Suprapubic skin (tissue), 4 donors: ENCODE results near the gene GATAD2A. TPM values are rescaled to one million over a fixed set of nuclear protein-coding genes. Genes with fewer than 3 reads are reported as not detected.

ENCODE experiments used
- DNase-seq, 2 donors: peaks; one replicate each; pipeline ENCODE4 v3.0.0-alpha.2; 2019; ENCODE audit warnings: low spot score in 2 of 2
- H3K27ac ChIP-seq: fragments of 200-600 bp; sonication (generic); one replicate; pipeline ENCODE4 v1.5.1; 2019
- H3K27me3 ChIP-seq: fragments of 200-600 bp; sonication (generic); one replicate; pipeline ENCODE4 v1.5.1; 2019
- H3K36me3 ChIP-seq: fragments of 200-600 bp; sonication (generic); one replicate; pipeline ENCODE4 v1.5.1; 2019
- H3K4me1 ChIP-seq: fragments of 200-600 bp; sonication (generic); one replicate; pipeline ENCODE4 v1.5.1; 2019
- H3K4me3 ChIP-seq: fragments of 200-600 bp; sonication (generic); one replicate; pipeline ENCODE4 v1.5.1; 2019; ENCODE audit warnings: mild to moderate bottlenecking
- H3K9me3 ChIP-seq: fragments of 200-600 bp; sonication (generic); one replicate; pipeline ENCODE4 v1.5.1; 2019
- EP300 ChIP-seq: sonication (generic); formaldehyde crosslinking; IDR thresholded peaks from one replicate; pipeline ENCODE4 v1.6.1; 2017; ENCODE audit warnings: antibody characterized with exemption
- POLR2A ChIP-seq, 2 donors: fragments of 450-650 bp; IDR thresholded peaks; one replicate each; pipeline ENCODE4 v1.6.1; 2017; ENCODE audit warnings: antibody characterized with exemption in 2 of 2, mild to moderate bottlenecking in 2 of 2, moderate library complexity in 2 of 2
- POLR2AphosphoS5 ChIP-seq, 3 donors: sonication (generic); formaldehyde crosslinking; IDR thresholded peaks; one replicate each; pipeline ENCODE4 v1.6.1; 2017; ENCODE audit warnings: antibody characterized with exemption in 3 of 3
- WGBS: methylation state at CpG from one replicate; pipeline ENCODE4 v1.1.5; 2018; 5-methylcytosine and 5-hydroxymethylcytosine counted together
- total RNA-seq, 4 donors: library from RNA; depleted of rRNA; stranded (reverse); fragments of >200 nt; gene quantifications; one replicate each; pipeline ENCODE4 v1.1.0, GENCODE V29; 2016
- TF ChIP-seq, protein P1 (sequence below), 2 donors: fragments of 200-600 bp in 1 of 2; fragments of 450-650 bp in 1 of 2; sonication (generic) in 1 of 2; IDR thresholded peaks; one replicate each; pipeline ENCODE4 v1.5.1; 2016 to 2019; ENCODE audit warnings: antibody characterized with exemption in 2 of 2, mild to moderate bottlenecking in 1 of 2, moderate library complexity in 1 of 2

GATAD2A gene
- total RNA-seq, 4 donors from 2014 or later: 83.1 to 88.8 (median 86.4) TPM

DNA sequence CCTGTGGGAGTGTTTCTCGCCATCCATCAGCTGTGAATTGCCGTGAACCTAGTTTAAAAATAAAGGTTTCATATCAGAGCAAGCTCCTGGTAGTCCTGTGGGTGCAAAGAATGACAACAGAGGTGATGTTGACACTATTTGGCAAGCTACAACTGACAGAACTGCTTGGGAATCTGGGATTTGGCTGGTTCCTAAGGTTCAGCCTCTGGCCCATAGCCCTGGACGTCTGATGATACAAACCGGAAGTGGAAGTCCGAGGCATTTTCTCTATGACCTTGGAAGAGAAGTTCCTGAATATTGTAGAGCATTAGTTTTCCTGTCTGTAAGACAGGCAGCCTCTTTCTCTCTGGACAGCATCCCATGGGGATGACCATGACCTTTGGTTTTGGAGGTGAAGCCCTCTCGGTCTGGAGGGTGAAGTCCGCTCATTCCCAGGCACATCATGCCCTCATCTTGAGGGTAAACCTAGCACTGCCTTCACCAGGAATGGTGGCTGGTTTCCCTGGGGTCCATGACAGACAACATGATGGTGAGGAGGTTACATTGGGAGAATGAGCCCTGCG lies 29.1 kb downstream of the GATAD2A start:
- TF ChIP-seq, protein P1, sequence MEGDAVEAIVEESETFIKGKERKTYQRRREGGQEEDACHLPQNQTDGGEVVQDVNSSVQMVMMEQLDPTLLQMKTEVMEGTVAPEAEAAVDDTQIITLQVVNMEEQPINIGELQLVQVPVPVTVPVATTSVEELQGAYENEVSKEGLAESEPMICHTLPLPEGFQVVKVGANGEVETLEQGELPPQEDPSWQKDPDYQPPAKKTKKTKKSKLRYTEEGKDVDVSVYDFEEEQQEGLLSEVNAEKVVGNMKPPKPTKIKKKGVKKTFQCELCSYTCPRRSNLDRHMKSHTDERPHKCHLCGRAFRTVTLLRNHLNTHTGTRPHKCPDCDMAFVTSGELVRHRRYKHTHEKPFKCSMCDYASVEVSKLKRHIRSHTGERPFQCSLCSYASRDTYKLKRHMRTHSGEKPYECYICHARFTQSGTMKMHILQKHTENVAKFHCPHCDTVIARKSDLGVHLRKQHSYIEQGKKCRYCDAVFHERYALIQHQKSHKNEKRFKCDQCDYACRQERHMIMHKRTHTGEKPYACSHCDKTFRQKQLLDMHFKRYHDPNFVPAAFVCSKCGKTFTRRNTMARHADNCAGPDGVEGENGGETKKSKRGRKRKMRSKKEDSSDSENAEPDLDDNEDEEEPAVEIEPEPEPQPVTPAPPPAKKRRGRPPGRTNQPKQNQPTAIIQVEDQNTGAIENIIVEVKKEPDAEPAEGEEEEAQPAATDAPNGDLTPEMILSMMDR (IDR thresholded peaks at IDR 0.05): no peak
- TF ChIP-seq POLR2AphosphoS5 (IDR thresholded peaks at IDR 0.05): no peak
- no peak for TF ChIP-seq POLR2A (IDR thresholded peaks at IDR 0.05)
- no peak for TF ChIP-seq EP300
- Histone ChIP-seq H3K4me3 (no peak overlapping the region), H3K9me3 (no peaks in the 10 kb centered on the region), H3K4me1 (peaks cover 61% of the 10 kb centered on the region), H3K27me3 (no peaks in the 10 kb centered on the region), H3K36me3 (no peaks in the 10 kb centered on the region), H3K27ac (no peak overlapping the region)
- peak in 1 of 2 donors; percentile 75 for DNase-seq
- 65% methylated on average over 7 of the region's 8 CpGs for WGBS

DNA sequence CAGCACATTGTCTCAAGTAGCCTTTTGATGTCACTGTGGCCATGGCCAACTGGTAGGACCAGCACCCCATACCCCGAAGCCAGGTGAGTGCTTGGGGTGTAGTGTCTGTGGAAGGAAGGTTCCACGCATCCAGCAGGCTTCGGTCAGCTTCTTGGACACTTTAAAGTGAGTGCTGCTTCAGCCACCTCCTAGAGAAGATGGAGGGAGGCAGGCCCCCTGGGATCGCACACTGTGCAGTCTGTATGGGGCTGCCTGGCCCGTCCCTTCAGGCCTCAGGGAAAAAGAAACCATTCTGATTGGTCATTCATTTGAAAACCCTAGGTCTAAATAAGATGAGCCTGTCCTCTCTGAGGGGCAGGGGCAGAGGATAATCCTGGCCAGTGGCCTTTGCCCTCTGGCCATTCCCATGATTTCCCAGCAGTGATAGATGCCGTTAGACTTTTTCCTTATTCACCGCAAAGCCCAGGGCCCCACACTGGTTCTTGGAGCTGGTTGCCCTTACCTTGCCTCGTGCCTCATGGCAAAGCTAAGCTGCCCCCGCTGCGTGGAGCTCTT lies 30.7 kb downstream of the GATAD2A start:
- WGBS: 87% methylated on average over 7 of the region's 10 CpGs
- no peaks in the 10 kb centered on the region for H3K9me3 ChIP-seq
- H3K27me3 ChIP-seq: no peaks in the 10 kb centered on the region
- H3K4me3 ChIP-seq: no peak overlapping the region
- no peak overlapping the region for H3K27ac ChIP-seq
- H3K4me1 ChIP-seq: peaks cover 50% of the 10 kb centered on the region
- TF ChIP-seq POLR2AphosphoS5 (IDR thresholded peaks at IDR 0.05): no peak
- TF ChIP-seq EP300: no peak
- TF ChIP-seq, protein P1 (IDR thresholded peaks at IDR 0.05): no peak
- no peak for TF ChIP-seq POLR2A (IDR thresholded peaks at IDR 0.05)
- DNase-seq: no peak
- H3K36me3 ChIP-seq: no peaks in the 10 kb centered on the region

DNA sequence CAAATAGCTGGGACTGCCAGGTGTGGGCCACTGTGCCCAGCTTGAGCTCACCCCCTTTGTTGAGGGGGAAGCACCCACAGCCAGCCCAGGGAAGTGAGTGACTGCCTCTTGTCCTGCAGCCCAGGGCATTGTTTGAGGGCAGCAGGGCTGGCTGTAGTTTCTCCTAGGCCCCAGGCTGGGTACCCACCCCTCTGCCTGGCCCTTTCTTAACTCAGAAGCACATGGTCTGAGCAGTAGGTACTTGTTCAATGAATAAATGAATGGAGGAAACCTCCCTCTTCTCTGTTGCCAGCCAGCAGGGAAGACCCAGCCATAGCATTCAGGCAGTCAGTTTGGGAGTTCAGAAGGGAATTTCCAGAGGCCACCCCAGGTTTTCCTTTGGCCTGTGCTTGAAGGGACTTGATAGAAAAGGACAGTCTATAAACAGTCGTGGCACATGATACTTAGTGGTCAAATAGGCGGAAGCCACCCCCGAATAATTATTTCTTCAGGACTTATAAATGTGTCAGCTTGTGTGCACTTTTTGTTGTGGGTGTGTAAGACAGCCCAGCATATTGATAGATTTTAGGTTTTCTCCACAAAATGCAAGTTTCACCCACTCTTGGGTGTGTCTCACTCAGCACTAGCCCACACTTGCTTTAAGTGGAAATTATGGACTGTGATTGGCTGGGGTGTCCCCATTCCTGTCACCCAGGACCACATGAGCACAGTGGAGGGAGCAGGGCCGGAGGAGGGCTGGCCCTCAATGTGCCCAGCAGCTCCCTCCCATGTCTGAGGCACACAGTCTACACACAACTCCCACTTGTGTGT lies 33.1 kb downstream of the GATAD2A start:
- H3K4me3 ChIP-seq: no peak overlapping the region
- H3K9me3 ChIP-seq: no peaks in the 10 kb centered on the region
- TF ChIP-seq POLR2AphosphoS5 (IDR thresholded peaks at IDR 0.05) (no peak), EP300 (no peak), POLR2A (IDR thresholded peaks at IDR 0.05) (no peak)
- TF ChIP-seq, protein P1 (IDR thresholded peaks at IDR 0.05): no peak
- H3K36me3 ChIP-seq: no peaks in the 10 kb centered on the region
- 54% methylated on average over 4 of the region's 4 CpGs for WGBS
- H3K27ac ChIP-seq: no peak overlapping the region
- H3K27me3 ChIP-seq: no peaks in the 10 kb centered on the region
- H3K4me1 ChIP-seq: peaks cover 40% of the 10 kb centered on the region
- no peak for DNase-seq

DNA sequence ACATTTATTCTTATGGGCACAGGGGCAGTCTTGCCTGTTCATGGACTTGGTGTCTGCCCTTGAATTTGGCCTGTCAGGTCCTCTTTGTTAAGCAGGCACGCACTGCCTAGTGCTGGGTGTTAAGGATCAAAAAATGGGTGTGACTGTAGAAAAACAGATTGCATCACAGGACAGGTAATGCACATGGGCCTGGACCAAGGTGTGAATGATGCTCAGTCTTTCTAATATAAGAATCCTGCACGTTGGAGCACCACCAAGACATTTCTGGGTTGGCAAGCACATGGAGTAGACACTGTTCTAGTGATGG lies 33.7 kb downstream of the GATAD2A start:
- no peak overlapping the region for H3K27ac ChIP-seq
- DNase-seq: no peak
- H3K36me3 ChIP-seq: no peaks in the 10 kb centered on the region
- no peak overlapping the region for H3K4me3 ChIP-seq
- WGBS: 78% methylated on average over 2 of the region's 2 CpGs
- TF ChIP-seq POLR2A (IDR thresholded peaks at IDR 0.05) (no peak), POLR2AphosphoS5 (IDR thresholded peaks at IDR 0.05) (no peak), EP300 (no peak)
- TF ChIP-seq, protein P1 (IDR thresholded peaks at IDR 0.05): no peak
- H3K9me3 ChIP-seq: no peaks in the 10 kb centered on the region
- peaks cover 35% of the 10 kb centered on the region for H3K4me1 ChIP-seq
- H3K27me3 ChIP-seq: no peaks in the 10 kb centered on the region

DNA sequence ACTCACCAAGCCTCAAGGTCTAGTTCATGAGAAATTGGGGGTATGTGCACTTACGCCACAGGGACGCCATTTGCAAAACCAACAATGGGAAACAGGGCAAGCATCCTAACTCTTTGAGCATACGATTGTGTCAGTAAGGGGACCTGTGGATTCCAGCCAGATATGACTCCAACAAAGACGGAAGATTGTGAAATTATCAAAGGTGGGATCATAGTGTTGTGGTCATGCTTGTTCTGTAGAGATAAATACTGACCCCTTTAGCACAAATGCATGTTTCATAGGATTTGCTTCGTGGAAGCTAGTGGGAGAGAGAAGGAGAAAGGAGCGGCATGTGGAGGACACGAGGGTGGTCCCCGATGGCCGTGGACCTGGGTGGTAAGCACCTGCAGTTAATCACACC lies 37.8 kb downstream of the GATAD2A start:
- no peak for DNase-seq
- 87% methylated on average over 9 of the region's 9 CpGs for WGBS
- Histone ChIP-seq H3K9me3 (no peaks in the 10 kb centered on the region), H3K4me1 (peaks cover 35% of the 10 kb centered on the region), H3K27ac (no peak overlapping the region), H3K27me3 (no peaks in the 10 kb centered on the region), H3K36me3 (no peaks in the 10 kb centered on the region), H3K4me3 (no peak overlapping the region)
- no peak for TF ChIP-seq POLR2AphosphoS5 (IDR thresholded peaks at IDR 0.05)
- TF ChIP-seq EP300: no peak
- TF ChIP-seq, protein P1 (IDR thresholded peaks at IDR 0.05): no peak
- no peak for TF ChIP-seq POLR2A (IDR thresholded peaks at IDR 0.05)
